H9 (cell line): ENCODE data around the gene USP5. TPM values are rescaled to one million over a fixed set of nuclear protein-coding genes. Genes with fewer than 3 reads are reported as not detected.

ENCODE experiments used
- DNase-seq: peaks from one replicate; pipeline ENCODE4 v3.0.0-alpha.2; 2017
- H2AFZ ChIP-seq: one replicate; pipeline ENCODE4 v1.6.1; 2013; ENCODE audit warnings: mild to moderate bottlenecking, low read length, control low read depth, moderate library complexity
- H2AK5ac ChIP-seq: 2 replicates; pipeline ENCODE4 v1.6.1; 2013; ENCODE audit warnings: low read length, control low read depth, mixed read lengths; ENCODE audit not compliant: insufficient read length
- H2BK120ac ChIP-seq: one replicate; pipeline ENCODE4 v1.6.1; 2013; ENCODE audit warnings: low read depth, mild to moderate bottlenecking, low read length, control low read depth, inconsistent platforms; ENCODE audit not compliant: poor library complexity, severe bottlenecking
- H2BK12ac ChIP-seq: 2 replicates; pipeline ENCODE4 v1.6.1; 2013; ENCODE audit warnings: low read length, control low read depth, mixed read lengths, low read depth; ENCODE audit not compliant: insufficient read length
- H2BK15ac ChIP-seq: 2 replicates; pipeline ENCODE4 v1.6.1; 2013; ENCODE audit warnings: low read depth, low read length, control low read depth
- H2BK20ac ChIP-seq: one replicate; pipeline ENCODE4 v1.6.1; 2013; ENCODE audit warnings: low read depth, mild to moderate bottlenecking, low read length, control low read depth, inconsistent platforms; ENCODE audit not compliant: poor library complexity, severe bottlenecking
- H2BK5ac ChIP-seq: 2 replicates; pipeline ENCODE4 v1.6.1; 2013; ENCODE audit warnings: low read length, control low read depth, mixed read lengths; ENCODE audit not compliant: insufficient read length
- H3K14ac ChIP-seq: 2 replicates; pipeline ENCODE4 v1.6.1; 2013; ENCODE audit warnings: low read length, control low read depth; ENCODE audit not compliant: insufficient read depth
- H3K18ac ChIP-seq: 2 replicates; pipeline ENCODE4 v1.6.1; 2013; ENCODE audit warnings: low read depth, mild to moderate bottlenecking, mixed read lengths, low read length, control low read depth; ENCODE audit not compliant: insufficient read length
- H3K23ac ChIP-seq: 2 replicates; pipeline ENCODE4 v1.6.1; 2013; ENCODE audit warnings: low read length, control low read depth, mixed read lengths, low read depth; ENCODE audit not compliant: insufficient read length
- H3K23me2 ChIP-seq: 2 replicates; pipeline ENCODE4 v1.6.1; 2013; ENCODE audit warnings: low read depth, mild to moderate bottlenecking, mixed read lengths, low read length, control low read depth; ENCODE audit not compliant: insufficient read length, poor library complexity, severe bottlenecking
- H3K27ac ChIP-seq: 2 replicates; pipeline ENCODE4 v1.5.1; 2013; ENCODE audit warnings: low read length, control low read depth, mixed read lengths, low read depth; ENCODE audit not compliant: insufficient read length
- H3K27me3 ChIP-seq: 2 replicates; pipeline ENCODE4 v1.6.1; 2013; ENCODE audit warnings: low read length, control low read depth, inconsistent platforms; ENCODE audit not compliant: insufficient read depth
- H3K4ac ChIP-seq: 2 replicates; pipeline ENCODE4 v1.6.1; 2013; ENCODE audit warnings: low read depth, mild to moderate bottlenecking, control low read depth, inconsistent platforms, low read length, moderate library complexity
- H3K4me1 ChIP-seq: 2 replicates; pipeline ENCODE4 v1.6.1; 2013; ENCODE audit warnings: low read length, control low read depth, inconsistent platforms; ENCODE audit not compliant: insufficient read depth
- H3K4me2 ChIP-seq: 2 replicates; pipeline ENCODE4 v1.6.1; 2013; ENCODE audit warnings: low read length, control low read depth, mixed read lengths; ENCODE audit not compliant: insufficient read length, insufficient read depth
- H3K56ac ChIP-seq: 2 replicates; pipeline ENCODE4 v1.6.1; 2013; ENCODE audit warnings: low read depth, mild to moderate bottlenecking, mixed read lengths, low read length, control low read depth; ENCODE audit not compliant: insufficient read length
- H3K79me1 ChIP-seq: 2 replicates; pipeline ENCODE4 v1.6.1; 2013; ENCODE audit warnings: low read depth, mild to moderate bottlenecking, moderate library complexity, low read length, control low read depth, inconsistent platforms; ENCODE audit not compliant: insufficient read depth, poor library complexity, severe bottlenecking
- H3K79me2 ChIP-seq: 2 replicates; pipeline ENCODE4 v1.6.1; 2013; ENCODE audit warnings: low read length, control low read depth, inconsistent platforms; ENCODE audit not compliant: insufficient read depth
- H3K9ac ChIP-seq: 2 replicates; pipeline ENCODE4 v1.6.1; 2013; ENCODE audit warnings: low read length, control low read depth, mixed read lengths; ENCODE audit not compliant: insufficient read length; ENCODE audit errors: extremely low read depth
- H3K9me3 ChIP-seq: one replicate; pipeline ENCODE4 v1.6.1; 2013; ENCODE audit warnings: low read depth, low read length, inconsistent platforms; ENCODE audit not compliant: control insufficient read depth
- H3T11ph ChIP-seq: one replicate; pipeline ENCODE4 v1.6.1; 2013; ENCODE audit warnings: mild to moderate bottlenecking, low read length, control low read depth, inconsistent platforms
- H4K20me1 ChIP-seq: one replicate; pipeline ENCODE4 v1.6.1; 2013; ENCODE audit not compliant: control insufficient read depth, insufficient read length, insufficient read depth
- H4K5ac ChIP-seq: 2 replicates; pipeline ENCODE4 v1.6.1; 2013; ENCODE audit warnings: low read depth, mild to moderate bottlenecking, mixed read lengths, low read length, control low read depth; ENCODE audit not compliant: insufficient read length
- H4K8ac ChIP-seq: replicated peaks from 2 replicates; pipeline ENCODE4 v1.6.1; 2013; ENCODE audit warnings: low read length, control low read depth, mixed read lengths, low read depth; ENCODE audit not compliant: insufficient read length
- H4K91ac ChIP-seq: 2 replicates; pipeline ENCODE4 v1.6.1; 2013; ENCODE audit warnings: low read depth, mild to moderate bottlenecking, moderate library complexity, mixed read lengths, low read length, control low read depth; ENCODE audit not compliant: insufficient read length
- H3K27ac Mint-ChIP-seq, 3 experiments: 2 replicates in 2 of 3; 3 replicates in 1 of 3; pipeline ENCODE4 v1.8.0; 2020 to 2021; ENCODE audit warnings: mixed read lengths in 3 of 3, mild to moderate bottlenecking in 1 of 3, moderate library complexity in 1 of 3
- H3K27me3 Mint-ChIP-seq: 2 replicates; pipeline ENCODE4 v1.8.0; 2021; ENCODE audit warnings: low read depth, mild to moderate bottlenecking, moderate library complexity, mixed read lengths
- H3K36me3 Mint-ChIP-seq, 3 experiments: 2 replicates in 2 of 3; 3 replicates in 1 of 3; pipeline ENCODE4 v1.8.0; 2020 to 2021; ENCODE audit warnings: low read depth in 3 of 3, mixed read lengths in 3 of 3; ENCODE audit not compliant: insufficient read depth in 1 of 3
- H3K4me1 Mint-ChIP-seq, 2 experiments: 2 replicates each; pipeline ENCODE4 v1.8.0; 2020; ENCODE audit warnings: mixed read lengths in 2 of 2
- H3K4me3 Mint-ChIP-seq, 2 experiments: 2 replicates in 1 of 2; 3 replicates in 1 of 2; pipeline ENCODE4 v1.8.0; 2020 to 2021; ENCODE audit warnings: mild to moderate bottlenecking in 2 of 2, mixed read lengths in 2 of 2, moderate library complexity in 1 of 2
- H3K9me3 Mint-ChIP-seq, 2 experiments: 2 replicates in 1 of 2; 3 replicates in 1 of 2; pipeline ENCODE4 v1.8.0; 2020; ENCODE audit warnings: mild to moderate bottlenecking in 2 of 2, mixed read lengths in 2 of 2, moderate library complexity in 1 of 2
- CTCF ChIP-seq: fragments of 200-600 bp; sonication (generic); conservative IDR thresholded peaks from 3 replicates; pipeline ENCODE4 v1.8.0; 2021; ENCODE audit warnings: antibody characterized with exemption, mild to moderate bottlenecking
- WGBS: extraction: QIAGEN DNeasy Blood & Tissue Kit; methylation state at CpG from one replicate; pipeline ENCODE4 v1.1.7; 2013; ENCODE audit warnings: missing lambda C conversion rate, low lambda C conversion rate, mixed read lengths; ENCODE audit not compliant: insufficient read length; ENCODE audit errors: extremely low coverage; 5-methylcytosine and 5-hydroxymethylcytosine counted together
- total RNA-seq: library from RNA; stranded (reverse); gene quantifications from 2 replicates; pipeline ENCODE4 v1.2.1, GENCODE V29; 2021

Gene USP5
- total RNA-seq, 1 experiment from 2014 or later: 143 TPM

- no peaks in the 10 kb centered on the region; the same call in 1 of the 2 replicates for H3K27me3 ChIP-seq
- Mint-ChIP-seq H3K36me3 (no peaks in the 10 kb centered on the region; a peak in 1 of 7 replicates), H3K4me3 (no peak overlapping the region), H3K27me3 (peaks cover 23% of the 10 kb centered on the region), H3K27ac (no peak overlapping the region), H3K9me3 (no peaks in the 10 kb centered on the region), H3K4me1 (peaks cover 12 to 15% of the 10 kb centered on the region in 2 experiments)
- no peak overlapping the region for H2BK20ac ChIP-seq
- no peak overlapping the region for H2BK5ac ChIP-seq
- H3T11ph ChIP-seq: no peak overlapping the region
- no peak overlapping the region for H4K8ac ChIP-seq
- no peak overlapping the region for H2AK5ac ChIP-seq
- H3K56ac ChIP-seq: no peak overlapping the region
- no peak overlapping the region for H2BK120ac ChIP-seq
- H4K91ac ChIP-seq: no peak overlapping the region
- no peak overlapping the region for H3K4ac ChIP-seq
- H3K4me2 ChIP-seq: no peak overlapping the region
- H2BK15ac ChIP-seq: no peak overlapping the region
- H2AFZ ChIP-seq: no peak overlapping the region
- no peaks in the 10 kb centered on the region for H3K79me1 ChIP-seq
- WGBS: no CpG with 5 or more reads among the region's 4 CpGs
- H3K14ac ChIP-seq: no peak overlapping the region
- peaks cover 10% of the 10 kb centered on the region for H3K23me2 ChIP-seq
- no peak for DNase-seq
- H3K4me1 ChIP-seq: no peaks in the 10 kb centered on the region; the same call in 1 of the 2 replicates
- H3K23ac ChIP-seq: no peak overlapping the region
- no peaks in the 10 kb centered on the region for H3K9me3 ChIP-seq
- no peak overlapping the region for H2BK12ac ChIP-seq
- no peaks in the 10 kb centered on the region for H4K20me1 ChIP-seq
- TF ChIP-seq CTCF: no peak
- no peak overlapping the region for H3K18ac ChIP-seq
- no peak overlapping the region for H3K9ac ChIP-seq
- no peak overlapping the region for H4K5ac ChIP-seq
- no peaks in the 10 kb centered on the region for H3K79me2 ChIP-seq
- H3K27ac ChIP-seq: no peak overlapping the region
These were observed 57.6 kb downstream of the USP5 start for GRCh38 chr12:6909421-6910145.
